ENCODE results near the gene RTTN. TPM values are rescaled to one million over a fixed set of nuclear protein-coding genes. Genes with fewer than 3 reads are reported as not detected.

Gene RTTN
- total RNA-seq, 1 experiment from 2014 or later, result 14.3 TPM

- H3F3A ChIP-seq (ENCODE audit: insufficient read depth, low read depth), result no peaks in the 10 kb centered on the region
- no peak overlapping the region for H2AFZ ChIP-seq
- no peaks in the 10 kb centered on the region for H3K4me1 ChIP-seq (replicated peaks; ENCODE audit: insufficient read depth)
- peaks cover 14% of the 10 kb centered on the region for H3K36me3 ChIP-seq (ENCODE audit: low read depth)
- no TSS peak for BruUV-seq (replicated peaks)
- H3K9me2 ChIP-seq (ENCODE audit: insufficient read depth), result no peaks in the 10 kb centered on the region
- intact Hi-C loops (cut with micrococcal nuclease; ENCODE audit: unreplicated experiment), result no loop called here
- H4K20me1 ChIP-seq (ENCODE audit: insufficient read depth), result no peaks in the 10 kb centered on the region
- TF ChIP-seq EZH2 (IDR thresholded peaks at IDR 0.05; ENCODE audit: low read depth), result no peak
- TF ChIP-seq, protein P1, sequence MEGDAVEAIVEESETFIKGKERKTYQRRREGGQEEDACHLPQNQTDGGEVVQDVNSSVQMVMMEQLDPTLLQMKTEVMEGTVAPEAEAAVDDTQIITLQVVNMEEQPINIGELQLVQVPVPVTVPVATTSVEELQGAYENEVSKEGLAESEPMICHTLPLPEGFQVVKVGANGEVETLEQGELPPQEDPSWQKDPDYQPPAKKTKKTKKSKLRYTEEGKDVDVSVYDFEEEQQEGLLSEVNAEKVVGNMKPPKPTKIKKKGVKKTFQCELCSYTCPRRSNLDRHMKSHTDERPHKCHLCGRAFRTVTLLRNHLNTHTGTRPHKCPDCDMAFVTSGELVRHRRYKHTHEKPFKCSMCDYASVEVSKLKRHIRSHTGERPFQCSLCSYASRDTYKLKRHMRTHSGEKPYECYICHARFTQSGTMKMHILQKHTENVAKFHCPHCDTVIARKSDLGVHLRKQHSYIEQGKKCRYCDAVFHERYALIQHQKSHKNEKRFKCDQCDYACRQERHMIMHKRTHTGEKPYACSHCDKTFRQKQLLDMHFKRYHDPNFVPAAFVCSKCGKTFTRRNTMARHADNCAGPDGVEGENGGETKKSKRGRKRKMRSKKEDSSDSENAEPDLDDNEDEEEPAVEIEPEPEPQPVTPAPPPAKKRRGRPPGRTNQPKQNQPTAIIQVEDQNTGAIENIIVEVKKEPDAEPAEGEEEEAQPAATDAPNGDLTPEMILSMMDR (conservative IDR thresholded peaks at IDR 0.05), result no peak
- no peak for DNase-seq
- no peak overlapping the region for H3K4me2 ChIP-seq
- POLR2A ChIA-PET (ENCODE audit: unreplicated experiment), result no interaction called here
- no peaks in the 10 kb centered on the region for H3K9me3 ChIP-seq (ENCODE audit: insufficient read depth, low read depth)
- CTCF ChIA-PET, result no interaction called here
- no peaks in the 10 kb centered on the region for H3K27me3 ChIP-seq (ENCODE audit: insufficient read depth, low read depth)
- no peak overlapping the region for H3K27ac ChIP-seq
- H3K4me3 ChIP-seq, result no peak overlapping the region
- no peaks in the 10 kb centered on the region for H3K79me2 ChIP-seq (ENCODE audit: low read depth)
Observed at GRCh38 chr18:70166668-70167067, 38.8 kb downstream of the RTTN start.

DNA sequence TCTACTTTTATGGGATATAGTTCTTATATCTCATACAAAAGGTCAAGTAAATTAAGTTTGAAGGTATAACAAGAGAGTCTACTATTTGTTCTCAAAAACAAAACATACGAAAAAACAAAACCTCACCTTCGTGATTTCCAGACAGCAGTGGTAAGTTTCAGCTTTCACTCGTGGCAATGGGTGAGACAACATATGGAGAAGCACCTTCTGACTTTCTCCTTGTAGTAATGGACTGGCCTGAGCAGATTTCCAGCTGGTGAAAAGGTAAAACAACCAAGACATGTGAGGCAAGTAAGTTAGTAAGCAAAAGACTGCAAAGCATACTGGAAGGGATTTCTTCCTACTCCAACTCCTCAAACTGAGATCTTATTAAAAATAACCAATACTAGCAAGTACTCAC lies 39.6 kb downstream of the RTTN start:
- Histone ChIP-seq H3K27me3 (ENCODE audit: insufficient read depth, low read depth) (no peaks in the 10 kb centered on the region), H3K4me1 (replicated peaks; ENCODE audit: insufficient read depth) (no peaks in the 10 kb centered on the region), H3K79me2 (ENCODE audit: low read depth) (no peaks in the 10 kb centered on the region), H3K36me3 (ENCODE audit: low read depth) (peaks cover 14% of the 10 kb centered on the region), H3K4me3 (no peak overlapping the region), H3K4me2 (no peak overlapping the region), H4K20me1 (ENCODE audit: insufficient read depth) (no peaks in the 10 kb centered on the region), H3K9me3 (ENCODE audit: insufficient read depth, low read depth) (no peaks in the 10 kb centered on the region), H3F3A (ENCODE audit: insufficient read depth, low read depth) (no peaks in the 10 kb centered on the region), H2AFZ (no peak overlapping the region), H3K9me2 (ENCODE audit: insufficient read depth) (no peaks in the 10 kb centered on the region), H3K27ac (no peak overlapping the region)
- BruUV-seq (replicated peaks), result no TSS peak
- DNase-seq, result no peak
- no peak for TF ChIP-seq EZH2 (IDR thresholded peaks at IDR 0.05; ENCODE audit: low read depth)
- TF ChIP-seq, protein P1 (conservative IDR thresholded peaks at IDR 0.05), result no peak
- intact Hi-C loops (cut with micrococcal nuclease; ENCODE audit: unreplicated experiment), result no loop called here
- ChIA-PET CTCF (no interaction called here), POLR2A (ENCODE audit: unreplicated experiment) (no interaction called here)

DNA sequence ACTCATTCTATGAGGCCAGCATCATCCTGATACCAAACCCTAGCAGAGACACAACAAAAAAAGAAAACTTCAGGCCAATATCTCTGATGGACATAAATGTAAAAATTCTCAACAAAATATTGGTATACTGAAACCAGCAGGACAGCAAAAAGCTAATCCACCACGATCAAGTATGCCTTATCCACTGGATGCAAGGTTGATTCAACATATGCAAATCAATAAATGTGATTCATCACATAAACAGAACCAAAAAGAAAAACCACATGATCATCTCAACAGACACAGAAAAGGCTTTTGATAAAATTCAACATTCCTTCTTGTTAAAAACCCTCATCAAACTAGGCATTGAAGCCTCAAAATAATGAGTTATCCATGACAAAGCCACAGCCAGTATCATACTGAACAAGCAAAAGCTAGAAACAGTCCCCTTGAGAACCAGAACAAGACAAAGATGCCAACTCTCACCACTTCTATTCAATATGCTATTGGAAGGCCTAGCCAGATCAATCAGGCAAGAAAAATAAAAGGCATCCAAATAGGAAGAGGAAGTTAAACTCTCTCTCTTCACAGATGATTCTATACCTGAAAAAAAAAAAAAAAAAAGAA lies 45.3 kb downstream of the RTTN start:
- Histone ChIP-seq H3K4me1 (replicated peaks; ENCODE audit: insufficient read depth) (peaks cover 1% of the 10 kb centered on the region; the same call in 1 of the 2 replicates), H3K9me3 (ENCODE audit: insufficient read depth, low read depth) (no peaks in the 10 kb centered on the region; the same call in 1 of the 2 replicates), H3K27me3 (ENCODE audit: insufficient read depth, low read depth) (no peaks in the 10 kb centered on the region), H4K20me1 (ENCODE audit: insufficient read depth) (no peaks in the 10 kb centered on the region), H2AFZ (no peak overlapping the region), H3K27ac (no peak overlapping the region), H3K4me3 (no peak overlapping the region), H3F3A (ENCODE audit: insufficient read depth, low read depth) (no peaks in the 10 kb centered on the region; the same call in 1 of the 2 replicates), H3K9me2 (ENCODE audit: insufficient read depth) (no peaks in the 10 kb centered on the region), H3K79me2 (ENCODE audit: low read depth) (no peaks in the 10 kb centered on the region), H3K4me2 (no peak overlapping the region), H3K36me3 (ENCODE audit: low read depth) (peaks cover 12% of the 10 kb centered on the region)
- no TSS peak for BruUV-seq (replicated peaks)
- ChIA-PET CTCF (no interaction called here), POLR2A (ENCODE audit: unreplicated experiment) (no interaction called here)
- intact Hi-C loops (cut with micrococcal nuclease; ENCODE audit: unreplicated experiment), result no loop called here
- DNase-seq, result no peak
- TF ChIP-seq, protein P1 (conservative IDR thresholded peaks at IDR 0.05), result no peak

Measured in PC-9 (cell line).